22Rv1 (cell line): ENCODE data around the gene ABCF1.

Experiments
- CTCF ChIP-seq: fragments of 450-650 bp; IDR thresholded peaks from 2 replicates; pipeline ENCODE4 v1.5.1; 2017; ENCODE audit warnings: mild to moderate bottlenecking
- ZFX ChIP-seq: fragments of 450-650 bp; IDR thresholded peaks from 2 replicates; pipeline ENCODE4 v1.6.1; 2017; ENCODE audit warnings: antibody characterized with exemption, borderline replicate concordance

DNA sequence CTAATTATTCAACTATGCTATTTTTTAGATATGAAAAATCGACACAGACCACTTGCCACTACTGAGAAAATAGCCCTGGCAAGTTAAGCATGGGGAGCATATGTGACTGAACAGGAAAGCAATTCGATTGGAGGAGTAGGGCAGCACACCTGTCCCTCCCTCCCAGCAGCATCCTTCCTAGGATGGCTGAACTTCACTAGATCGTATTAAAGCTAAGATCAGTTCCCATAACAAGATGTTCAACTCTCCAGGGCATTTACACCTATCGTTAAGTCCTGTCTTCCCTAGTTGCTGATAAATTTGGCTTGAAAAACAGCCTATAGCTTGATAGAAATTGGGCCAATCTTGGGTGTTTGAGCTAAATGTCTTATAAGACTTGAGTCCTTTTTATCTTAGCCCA is 38.8 kb downstream of the ABCF1 start:
- TF ChIP-seq CTCF (no peak), ZFX (no peak)
